A673 (cell line): ENCODE measurements around the gene GET4. TPM values are rescaled to one million over a fixed set of nuclear protein-coding genes. Genes with fewer than 3 reads are reported as not detected.

ENCODE experiments used
- BruUV-seq: library from RNA; stranded (reverse); fragments of 400-500 nt; replicated peaks from 2 replicates; lab custom pipeline; 2021; lab: Mats Ljungman, UMichigan
- CTCF ChIA-PET: fragments of 300-600 bp; sonication (Branson Sonifier 250); formaldehyde crosslinking; loops from one replicate; lab custom pipeline; 2022; ENCODE audit warnings: antibody characterized with exemption; lab: Charles Lee
- POLR2A ChIA-PET: fragments of 300-600 bp; sonication (Branson Sonifier 250); formaldehyde crosslinking; loops from one replicate; lab custom pipeline; 2022; ENCODE audit warnings: antibody characterized with exemption; ENCODE audit not compliant: low non-redundant PET; lab: Charles Lee
- DNase-seq: peaks from one replicate; pipeline ENCODE4 v3.0.0-alpha.2; 2015; ENCODE audit warnings: low spot score
- H3K27ac ChIP-seq: fragments of 200-600 bp; sonication (generic); 2 replicates; pipeline ENCODE4 v1.5.1; 2016; ENCODE audit warnings: mixed run types, low read depth, mild to moderate bottlenecking, mixed read lengths, antibody characterized with exemption, low read length; ENCODE audit not compliant: poor library complexity, severe bottlenecking
- H3K27me3 ChIP-seq: fragments of 200-600 bp; sonication (generic); replicated peaks from 2 replicates; pipeline ENCODE4 v1.6.1; 2017; ENCODE audit warnings: mixed run types, low read depth, mild to moderate bottlenecking, mixed read lengths, antibody characterized with exemption, low read length; ENCODE audit not compliant: insufficient read depth, poor library complexity
- H3K36me3 ChIP-seq: fragments of 200-600 bp; sonication (generic); 2 replicates; pipeline ENCODE4 v1.6.1; 2016; ENCODE audit warnings: mixed run types, mild to moderate bottlenecking, mixed read lengths, antibody characterized with exemption, low read length; ENCODE audit not compliant: insufficient read depth, poor library complexity, severe bottlenecking
- H3K4me1 ChIP-seq: fragments of 200-600 bp; sonication (generic); 2 replicates; pipeline ENCODE4 v1.6.1; 2017; ENCODE audit warnings: mixed run types, mild to moderate bottlenecking, mixed read lengths, antibody characterized with exemption, low read length; ENCODE audit not compliant: insufficient read depth, poor library complexity, severe bottlenecking
- H3K4me3 ChIP-seq: fragments of 200-600 bp; sonication (generic); 2 replicates; pipeline ENCODE4 v1.5.1; 2016; ENCODE audit warnings: low read depth, mixed run types, mild to moderate bottlenecking, mixed read lengths, low read length; ENCODE audit not compliant: poor library complexity, severe bottlenecking
- H3K9me3 ChIP-seq: fragments of 200-600 bp; sonication (generic); 2 replicates; pipeline ENCODE4 v1.6.1; 2016; ENCODE audit warnings: mixed run types, low read depth, mild to moderate bottlenecking, mixed read lengths, antibody characterized with exemption, low read length; ENCODE audit not compliant: poor library complexity, severe bottlenecking
- CTCF ChIP-seq: fragments of 300-800, 200-600 bp; sonication (generic); conservative IDR thresholded peaks from 2 replicates; pipeline ENCODE4 v1.5.1; 2017; ENCODE audit warnings: low read depth, mild to moderate bottlenecking, antibody characterized with exemption, low read length, moderate library complexity, mixed read lengths
- EZH2 ChIP-seq: fragments of 200-600 bp; sonication (generic); IDR thresholded peaks from 2 replicates; pipeline ENCODE4 v1.6.1; 2017; ENCODE audit warnings: borderline replicate concordance, low read depth, mild to moderate bottlenecking, mixed read lengths, antibody characterized with exemption, low read length; ENCODE audit not compliant: poor library complexity, severe bottlenecking
- intact Hi-C: fragments of 100-400 bp; cut with micrococcal nuclease; formaldehyde crosslinking; loops from one replicate; pipeline ENCODE4 v1.10.0; 2022; ENCODE audit not compliant: unreplicated experiment
- total RNA-seq: library from RNA; stranded (reverse); gene quantifications from 2 replicates; pipeline ENCODE4 v1.2.3, GENCODE V29; 2021

The GET4 gene
- total RNA-seq, 1 experiment from 2014 or later = 49.7 TPM

- Histone ChIP-seq H3K36me3 (peaks cover 2% of the 10 kb centered on the region), H3K4me3 (no peak overlapping the region), H3K27ac (no peak overlapping the region), H3K27me3 (peaks cover 11% of the 10 kb centered on the region), H3K4me1 (peaks cover 16% of the 10 kb centered on the region), H3K9me3 (no peaks in the 10 kb centered on the region)
- intact Hi-C loops = no loop called here
- TF ChIP-seq EZH2 = no peak
- TF ChIP-seq CTCF = no peak
- DNase-seq = no peak
- BruUV-seq = no TSS peak
- CTCF ChIA-PET = no interaction called here
- POLR2A ChIA-PET = no interaction called here
Observed at GRCh38 chr7:903921-904755, 27.8 kb downstream of the GET4 start.

- ChIA-PET CTCF (no interaction called here), POLR2A (no interaction called here)
- peak; percentile 41 for DNase-seq
- peaks cover 18% of the 10 kb centered on the region for H3K4me1 ChIP-seq
- no peak for TF ChIP-seq CTCF
- no peak for TF ChIP-seq EZH2
- no TSS peak for BruUV-seq
- no peaks in the 10 kb centered on the region for H3K36me3 ChIP-seq
- intact Hi-C loops = loop anchor here (5.0 kb wide), 1 partner anchor 277 kb away; no protein-coding TSS in a partner anchor
- H3K9me3 ChIP-seq = no peaks in the 10 kb centered on the region
- H3K27me3 ChIP-seq = peaks cover 11% of the 10 kb centered on the region
- H3K27ac ChIP-seq = no peak overlapping the region
- no peak overlapping the region for H3K4me3 ChIP-seq
Observed at GRCh38 chr7:904847-905246, 28.5 kb downstream of the GET4 start.

GRCh38 chr7:906776-907157 lies 30.4 kb downstream of the GET4 start:
- BruUV-seq = no TSS peak

More at GRCh38 chr7:906776-907157, 30.4 kb downstream of the GET4 start:
- Histone ChIP-seq H3K27ac (no peak overlapping the region), H3K9me3 (no peaks in the 10 kb centered on the region), H3K4me1 (peaks cover 17% of the 10 kb centered on the region), H3K4me3 (no peak overlapping the region), H3K36me3 (no peaks in the 10 kb centered on the region), H3K27me3 (peaks cover 11% of the 10 kb centered on the region)
- ChIA-PET CTCF (interaction anchor here (0.6 kb wide), 1 partner anchor 58 kb away, joined by 3 read pairs; no protein-coding TSS in a partner anchor), POLR2A (no interaction called here)
- TF ChIP-seq EZH2 = no peak
- no peak for TF ChIP-seq CTCF
- DNase-seq = no peak
- intact Hi-C loops = loop anchor here (5.0 kb wide), 1 partner anchor 276 kb away; no protein-coding TSS in a partner anchor
